Fibroblast of villous mesenchyme (primary cell): Measurements from ENCODE around the gene GRM8. TPM values are rescaled to one million over a fixed set of nuclear protein-coding genes. Genes with fewer than 3 reads are reported as not detected.

Source experiments
- DNase-seq: peaks from one replicate; pipeline ENCODE4 v3.0.0-alpha.2; 2010; ENCODE audit warnings: low read depth
- H3K4me3 ChIP-seq: 2 replicates; pipeline ENCODE4 v1.5.1; 2011; ENCODE audit warnings: low read depth, mild to moderate bottlenecking, low read length
- total RNA-seq: library from RNA; depleted of rRNA; stranded (reverse); fragments of >200 nt; gene quantifications from 2 replicates; pipeline ENCODE4 v1.2.3, GENCODE V29; 2012
- TF ChIP-seq, protein P1 (sequence below): IDR thresholded peaks from 2 replicates; pipeline ENCODE4 v1.5.1; 2012; ENCODE audit warnings: low read depth, mild to moderate bottlenecking, low read length; ENCODE audit not compliant: insufficient read depth

Gene GRM8
- total RNA-seq, 1 donor, result not detected

DNA sequence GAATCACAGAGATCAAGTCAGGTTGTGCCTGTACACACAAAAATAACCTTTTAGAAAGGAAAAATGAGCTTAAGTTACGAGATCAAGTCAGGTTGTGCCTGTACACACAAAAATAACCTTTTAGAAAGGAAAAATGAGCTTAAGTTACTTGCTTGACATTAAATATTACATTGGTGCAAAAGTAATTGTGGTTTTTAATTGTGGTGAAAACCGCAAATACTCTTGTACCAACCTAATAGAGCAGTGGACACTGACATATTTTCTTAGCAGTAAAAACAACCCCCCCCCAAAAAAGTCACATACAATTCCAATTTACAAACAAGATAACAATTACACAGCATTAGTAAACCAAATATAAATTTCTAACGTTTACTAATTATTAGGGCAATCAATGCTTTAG lies 595.6 kb downstream of the GRM8 start:
- TF ChIP-seq, protein P1, sequence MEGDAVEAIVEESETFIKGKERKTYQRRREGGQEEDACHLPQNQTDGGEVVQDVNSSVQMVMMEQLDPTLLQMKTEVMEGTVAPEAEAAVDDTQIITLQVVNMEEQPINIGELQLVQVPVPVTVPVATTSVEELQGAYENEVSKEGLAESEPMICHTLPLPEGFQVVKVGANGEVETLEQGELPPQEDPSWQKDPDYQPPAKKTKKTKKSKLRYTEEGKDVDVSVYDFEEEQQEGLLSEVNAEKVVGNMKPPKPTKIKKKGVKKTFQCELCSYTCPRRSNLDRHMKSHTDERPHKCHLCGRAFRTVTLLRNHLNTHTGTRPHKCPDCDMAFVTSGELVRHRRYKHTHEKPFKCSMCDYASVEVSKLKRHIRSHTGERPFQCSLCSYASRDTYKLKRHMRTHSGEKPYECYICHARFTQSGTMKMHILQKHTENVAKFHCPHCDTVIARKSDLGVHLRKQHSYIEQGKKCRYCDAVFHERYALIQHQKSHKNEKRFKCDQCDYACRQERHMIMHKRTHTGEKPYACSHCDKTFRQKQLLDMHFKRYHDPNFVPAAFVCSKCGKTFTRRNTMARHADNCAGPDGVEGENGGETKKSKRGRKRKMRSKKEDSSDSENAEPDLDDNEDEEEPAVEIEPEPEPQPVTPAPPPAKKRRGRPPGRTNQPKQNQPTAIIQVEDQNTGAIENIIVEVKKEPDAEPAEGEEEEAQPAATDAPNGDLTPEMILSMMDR, result no peak
- no peak overlapping the region for H3K4me3 ChIP-seq
- no peak for DNase-seq

DNA sequence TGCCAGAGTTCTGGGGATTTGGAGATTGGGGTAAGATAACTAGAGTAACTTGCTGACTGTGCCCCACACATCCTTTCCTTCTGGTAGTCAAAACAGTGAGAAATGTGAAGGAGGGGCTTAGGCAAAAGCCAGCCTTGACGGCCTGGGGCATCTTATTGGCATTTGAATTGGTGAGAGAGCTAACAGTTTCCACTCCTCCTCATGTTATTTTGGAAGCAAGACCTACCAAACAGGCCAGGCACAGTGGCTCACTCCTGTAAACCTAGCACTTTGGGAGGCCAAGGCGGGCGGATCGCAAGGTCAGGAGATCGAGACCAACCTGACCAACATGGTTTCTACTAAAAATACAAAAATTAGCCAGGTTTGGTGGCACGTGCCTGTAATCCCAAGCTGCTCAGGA lies 596.6 kb downstream of the GRM8 start:
- TF ChIP-seq, protein P1, result no peak

GRCh38 chr7:126637538-126637937 lies 615.2 kb downstream of the GRM8 start:
- no peak overlapping the region for H3K4me3 ChIP-seq
- TF ChIP-seq, protein P1, result no peak
- no peak for DNase-seq

More for the DNA sequence above, 596.6 kb downstream of the GRM8 start:
- H3K4me3 ChIP-seq, result no peak overlapping the region
- no peak for DNase-seq

GRCh38 chr7:126635545-126635944 lies 617.2 kb downstream of the GRM8 start:
- TF ChIP-seq, protein P1, result no peak
- no peak overlapping the region for H3K4me3 ChIP-seq
- no peak for DNase-seq

DNA sequence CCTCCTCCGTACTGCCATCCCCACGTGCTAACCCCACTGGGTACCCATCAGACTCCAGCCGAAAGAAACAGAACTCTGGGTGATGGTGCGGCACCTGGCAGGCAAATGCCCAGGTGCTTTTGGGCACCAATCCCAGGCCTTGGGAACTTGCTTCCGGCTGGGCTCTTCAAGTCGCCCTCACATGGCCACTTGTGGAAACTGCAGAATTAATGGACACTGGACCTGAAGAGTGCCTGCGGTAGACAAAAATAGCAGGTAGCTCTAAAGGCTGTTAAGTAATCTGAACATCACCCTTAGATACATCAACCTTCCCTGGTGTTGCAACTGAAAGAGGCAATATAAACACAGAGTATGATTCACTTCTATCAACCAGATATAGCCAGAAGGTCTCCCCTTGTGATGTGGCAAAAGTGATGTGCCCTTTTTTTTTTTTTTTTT lies 644.4 kb downstream of the GRM8 start:
- no peak overlapping the region for H3K4me3 ChIP-seq
- DNase-seq, result no peak
- TF ChIP-seq, protein P1, result no peak

DNA sequence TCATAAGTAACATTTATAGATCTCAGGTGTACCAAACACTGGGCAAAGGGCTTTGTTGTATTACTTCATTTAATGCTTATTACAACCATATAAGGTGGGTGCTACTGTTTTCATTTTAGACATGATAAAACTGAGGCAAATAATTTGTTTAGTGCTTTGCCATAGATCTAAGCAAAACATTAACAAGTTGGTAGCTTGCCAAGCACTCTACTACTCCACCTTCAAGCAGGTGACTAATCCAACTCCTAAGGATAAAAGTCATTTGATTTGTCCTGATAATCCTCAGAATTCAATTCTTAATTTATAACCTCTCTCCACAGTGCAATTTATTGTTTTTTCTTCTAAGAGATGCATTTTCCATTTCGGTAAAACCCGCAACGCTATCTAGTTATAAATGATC lies 646.4 kb downstream of the GRM8 start:
- no peak for DNase-seq
- TF ChIP-seq, protein P1, result no peak
- no peak overlapping the region for H3K4me3 ChIP-seq

DNA sequence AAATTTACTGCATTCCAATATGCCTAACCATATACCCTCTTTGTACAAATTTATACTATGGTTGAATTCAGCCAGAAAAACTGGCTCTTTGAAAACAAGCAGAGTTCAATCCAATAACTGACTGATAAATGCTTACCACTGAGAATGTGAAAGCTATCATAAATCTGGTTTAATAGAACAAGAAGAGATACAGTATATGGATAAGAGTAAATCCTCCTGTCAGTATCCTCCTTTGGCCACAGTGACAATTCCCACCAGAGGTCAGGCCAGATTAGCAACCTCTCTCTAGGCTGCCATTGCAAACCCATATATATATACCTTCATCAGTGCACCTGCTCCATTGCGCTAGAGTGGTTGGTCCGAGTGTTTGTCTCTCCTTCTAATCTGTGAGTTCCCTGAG lies 647.2 kb downstream of the GRM8 start:
- TF ChIP-seq, protein P1, result no peak
- DNase-seq, result no peak
- no peak overlapping the region for H3K4me3 ChIP-seq
